Left forelimb (tissue), 1 donor: ENCODE results near the gene HAS3.

Experiments
- DNase-seq: peaks from one replicate; pipeline ENCODE4 v3.0.0-alpha.2; 2018; ENCODE audit warnings: low spot score

HAS3 gene

GRCh38 chr16:69093974-69094373, 11.5 kb upstream of the HAS3 start:
- no peak for DNase-seq

- DNase-seq: no peak
These were observed 11.0 kb upstream of the HAS3 start for GRCh38 chr16:69094501-69094900.

- DNase-seq: no peak
These were observed 10.3 kb upstream of the HAS3 start for GRCh38 chr16:69095193-69095592.

- DNase-seq: no peak
These were observed 5.3 kb upstream of the HAS3 start for GRCh38 chr16:69100071-69100691.

GRCh38 chr16:69106491-69107315, 1.2 kb downstream of the HAS3 start:
- no peak for DNase-seq

GRCh38 chr16:69107316-69107962, 2.0 kb downstream of the HAS3 start:
- no peak for DNase-seq

GRCh38 chr16:69108064-69108904, 2.8 kb downstream of the HAS3 start:
- no peak for DNase-seq

- DNase-seq: no peak
These were observed 3.4 kb downstream of the HAS3 start for GRCh38 chr16:69108905-69109252.

GRCh38 chr16:69109486-69110270, 4.2 kb downstream of the HAS3 start:
- DNase-seq: no peak

GRCh38 chr16:69110406-69110805, 5.0 kb downstream of the HAS3 start:
- no peak for DNase-seq

GRCh38 chr16:69111216-69111875, 5.9 kb downstream of the HAS3 start:
- DNase-seq: no peak

GRCh38 chr16:69111876-69112230, 6.4 kb downstream of the HAS3 start:
- DNase-seq: no peak

- no peak for DNase-seq
These were observed 7.1 kb downstream of the HAS3 start for GRCh38 chr16:69112285-69113129.

GRCh38 chr16:69113216-69113615, 7.8 kb downstream of the HAS3 start:
- no peak for DNase-seq

- DNase-seq: no peak
These were observed 9.0 kb downstream of the HAS3 start for GRCh38 chr16:69114346-69114975.

- DNase-seq: no peak
These were observed 9.5 kb downstream of the HAS3 start for GRCh38 chr16:69114976-69115355.

- no peak for DNase-seq
These were observed 9.9 kb downstream of the HAS3 start for GRCh38 chr16:69115361-69115760.

GRCh38 chr16:69115837-69116236, 10.4 kb downstream of the HAS3 start:
- no peak for DNase-seq

- DNase-seq: no peak
These were observed 10.9 kb downstream of the HAS3 start for GRCh38 chr16:69116256-69116875.
